Panc1 (cell line): Measurements from ENCODE around the gene OGG1.

Experiments
- CTCF ChIP-seq: fragments of 450-650 bp; IDR thresholded peaks from 2 replicates; pipeline ENCODE4 v1.5.1; 2017; ENCODE audit warnings: mild to moderate bottlenecking
- POLR2AphosphoS5 ChIP-seq: IDR thresholded peaks from 2 replicates; pipeline ENCODE4 v1.6.1; 2012; ENCODE audit warnings: mild to moderate bottlenecking, low read depth, low read length, moderate library complexity
- REST ChIP-seq, 2 experiments: IDR thresholded peaks; 2 replicates each; pipeline ENCODE4 v1.6.1; 2011 to 2012; ENCODE audit warnings: low read depth in 2 of 2, control low read depth in 1 of 2, low read length in 1 of 2, mild to moderate bottlenecking in 1 of 2, moderate library complexity in 1 of 2; ENCODE audit not compliant: insufficient read depth in 1 of 2
- SIN3A ChIP-seq: IDR thresholded peaks from 2 replicates; pipeline ENCODE4 v1.6.1; 2012; ENCODE audit warnings: low read depth, mild to moderate bottlenecking, low read length, moderate library complexity, borderline replicate concordance; ENCODE audit not compliant: insufficient read depth
- TCF7L2 ChIP-seq: IDR thresholded peaks from 2 replicates; pipeline ENCODE4 v1.6.1; 2011; ENCODE audit warnings: mild to moderate bottlenecking, low read depth, low read length, inconsistent platforms

GRCh38 chr3:9743548-9743947 lies 6.2 kb upstream of the OGG1 start:
- no peak for TF ChIP-seq CTCF
- TF ChIP-seq REST (IDR thresholded peaks at IDR 0.05; ENCODE audit: insufficient read depth in 1 of 2, low read depth in 2 of 2, low read length in 1 of 2), result no peak
- TF ChIP-seq POLR2AphosphoS5, result no peak
- TF ChIP-seq SIN3A, result no peak
- TF ChIP-seq TCF7L2, result no peak
